ENCODE results near the gene SH3RF3. TPM values are rescaled to one million over a fixed set of nuclear protein-coding genes. Genes with fewer than 3 reads are reported as not detected.

SH3RF3 gene
- total and polyA plus RNA-seq, 10 of the 15 experiments (the other 5 are each of a cell fraction or from before 2014, with no cell fraction given) = 0.08 to 8.8 (median 2.3) TPM

DNA sequence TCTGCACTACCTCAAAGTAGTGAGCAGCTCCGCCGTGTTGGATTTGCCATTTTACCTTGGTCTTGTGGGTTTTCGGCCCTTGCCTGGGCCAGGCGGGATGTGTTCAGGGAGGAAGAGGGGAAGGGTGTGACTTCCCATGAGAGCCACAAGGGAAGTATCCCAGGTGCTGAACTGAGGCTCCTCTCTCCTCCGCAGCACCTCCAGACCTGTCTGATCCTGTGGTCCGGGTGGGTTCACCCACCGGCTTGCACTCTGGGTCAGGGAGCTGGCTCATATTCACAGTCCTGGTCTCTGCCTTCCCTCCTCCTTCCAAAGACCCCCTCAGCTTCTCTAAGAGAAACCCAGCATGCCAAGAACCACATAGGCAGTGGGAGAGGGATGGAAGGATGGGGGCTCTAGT lies 249.0 kb downstream of the SH3RF3 start:
- Histone ChIP-seq H3K27ac (ENCODE audit: control insufficient read depth, insufficient read depth) (no peak overlapping the region), H2AFZ (ENCODE audit: control insufficient read depth, low read depth, low read length) (no peak overlapping the region), H3K4me3 (no peak overlapping the region), H3K4me1 (ENCODE audit: control insufficient read depth, insufficient read depth, low read length) (no peaks in the 10 kb centered on the region), H3K9me3 (replicated peaks; ENCODE audit: control insufficient read depth, insufficient read depth, low read length) (no peaks in the 10 kb centered on the region), H3K4me2 (ENCODE audit: control insufficient read depth, insufficient read depth) (no peak overlapping the region), H3K27me3 (replicated peaks in 1 of 2; ENCODE audit: control insufficient read depth in 2 of 2, insufficient read depth in 2 of 2, low read length in 1 of 2) (no peaks in the 10 kb centered on the region; a peak in 1 of 4 replicates), H3K79me2 (ENCODE audit: control insufficient read depth, insufficient read depth, low read length) (no peaks in the 10 kb centered on the region), H3K36me3 (ENCODE audit: control insufficient read depth in 2 of 2, insufficient read depth in 2 of 2, low read length in 1 of 2) (no peaks in the 10 kb centered on the region; a peak in 2 of 4 replicates), H3K9ac (ENCODE audit: control insufficient read depth, insufficient read depth, low read length) (no peak overlapping the region), H4K20me1 (ENCODE audit: control insufficient read depth, insufficient read depth) (no peaks in the 10 kb centered on the region)
- intact Hi-C loops (cut with micrococcal nuclease; ENCODE audit: unreplicated experiment) (no loop called here), in situ Hi-C loops (cut with MboI) (no loop called here)
- FAIRE-seq (no peak), DNase-seq (ENCODE audit: low read depth, low spot score) (no peak), ATAC-seq (no peak)
- ChIA-PET CTCF (no interaction called here), SMC1A (ENCODE audit: uncharacterized antibody, unreplicated experiment) (interaction anchor here (0.6 kb wide), 1 partner anchor 73 kb away, joined by 3 read pairs; no protein-coding TSS in a partner anchor), POLR2A (no interaction called here), RAD21 (ENCODE audit: unreplicated experiment) (no interaction called here)
- TF ChIP-seq IKZF2 (IDR thresholded peaks at IDR 0.05) = no peak
- TF ChIP-seq SUPT20H (IDR thresholded peaks at IDR 0.05; ENCODE audit: borderline replicate concordance, control insufficient read depth, low read depth, low read length) = no peak
- TF ChIP-seq, protein P1, sequence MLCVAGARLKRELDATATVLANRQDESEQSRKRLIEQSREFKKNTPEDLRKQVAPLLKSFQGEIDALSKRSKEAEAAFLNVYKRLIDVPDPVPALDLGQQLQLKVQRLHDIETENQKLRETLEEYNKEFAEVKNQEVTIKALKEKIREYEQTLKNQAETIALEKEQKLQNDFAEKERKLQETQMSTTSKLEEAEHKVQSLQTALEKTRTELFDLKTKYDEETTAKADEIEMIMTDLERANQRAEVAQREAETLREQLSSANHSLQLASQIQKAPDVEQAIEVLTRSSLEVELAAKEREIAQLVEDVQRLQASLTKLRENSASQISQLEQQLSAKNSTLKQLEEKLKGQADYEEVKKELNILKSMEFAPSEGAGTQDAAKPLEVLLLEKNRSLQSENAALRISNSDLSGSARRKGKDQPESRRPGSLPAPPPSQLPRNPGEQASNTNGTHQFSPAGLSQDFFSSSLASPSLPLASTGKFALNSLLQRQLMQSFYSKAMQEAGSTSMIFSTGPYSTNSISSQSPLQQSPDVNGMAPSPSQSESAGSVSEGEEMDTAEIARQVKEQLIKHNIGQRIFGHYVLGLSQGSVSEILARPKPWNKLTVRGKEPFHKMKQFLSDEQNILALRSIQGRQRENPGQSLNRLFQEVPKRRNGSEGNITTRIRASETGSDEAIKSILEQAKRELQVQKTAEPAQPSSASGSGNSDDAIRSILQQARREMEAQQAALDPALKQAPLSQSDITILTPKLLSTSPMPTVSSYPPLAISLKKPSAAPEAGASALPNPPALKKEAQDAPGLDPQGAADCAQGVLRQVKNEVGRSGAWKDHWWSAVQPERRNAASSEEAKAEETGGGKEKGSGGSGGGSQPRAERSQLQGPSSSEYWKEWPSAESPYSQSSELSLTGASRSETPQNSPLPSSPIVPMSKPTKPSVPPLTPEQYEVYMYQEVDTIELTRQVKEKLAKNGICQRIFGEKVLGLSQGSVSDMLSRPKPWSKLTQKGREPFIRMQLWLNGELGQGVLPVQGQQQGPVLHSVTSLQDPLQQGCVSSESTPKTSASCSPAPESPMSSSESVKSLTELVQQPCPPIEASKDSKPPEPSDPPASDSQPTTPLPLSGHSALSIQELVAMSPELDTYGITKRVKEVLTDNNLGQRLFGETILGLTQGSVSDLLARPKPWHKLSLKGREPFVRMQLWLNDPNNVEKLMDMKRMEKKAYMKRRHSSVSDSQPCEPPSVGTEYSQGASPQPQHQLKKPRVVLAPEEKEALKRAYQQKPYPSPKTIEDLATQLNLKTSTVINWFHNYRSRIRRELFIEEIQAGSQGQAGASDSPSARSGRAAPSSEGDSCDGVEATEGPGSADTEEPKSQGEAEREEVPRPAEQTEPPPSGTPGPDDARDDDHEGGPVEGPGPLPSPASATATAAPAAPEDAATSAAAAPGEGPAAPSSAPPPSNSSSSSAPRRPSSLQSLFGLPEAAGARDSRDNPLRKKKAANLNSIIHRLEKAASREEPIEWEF (IDR thresholded peaks at IDR 0.05; ENCODE audit: insufficient replicate concordance, low read depth, low read length) = no peak
- TF ChIP-seq FOXK2 (IDR thresholded peaks at IDR 0.05) = no peak
- no peak for TF ChIP-seq ZNF622 (IDR thresholded peaks at IDR 0.05)
- TF ChIP-seq HDAC6 (IDR thresholded peaks at IDR 0.05; ENCODE audit: unreplicated experiment) = no peak
- no peak for TF ChIP-seq SP1 (IDR thresholded peaks at IDR 0.05; ENCODE audit: low read depth, low read length)
- TF ChIP-seq, protein P2, sequence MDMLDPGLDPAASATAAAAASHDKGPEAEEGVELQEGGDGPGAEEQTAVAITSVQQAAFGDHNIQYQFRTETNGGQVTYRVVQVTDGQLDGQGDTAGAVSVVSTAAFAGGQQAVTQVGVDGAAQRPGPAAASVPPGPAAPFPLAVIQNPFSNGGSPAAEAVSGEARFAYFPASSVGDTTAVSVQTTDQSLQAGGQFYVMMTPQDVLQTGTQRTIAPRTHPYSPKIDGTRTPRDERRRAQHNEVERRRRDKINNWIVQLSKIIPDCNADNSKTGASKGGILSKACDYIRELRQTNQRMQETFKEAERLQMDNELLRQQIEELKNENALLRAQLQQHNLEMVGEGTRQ (IDR thresholded peaks at IDR 0.05; ENCODE audit: borderline replicate concordance, low read depth, low read length) = no peak
- TF ChIP-seq SREBF2 (IDR thresholded peaks at IDR 0.05; ENCODE audit: low read length) = no peak
- no peak for TF ChIP-seq RCOR1 (conservative IDR thresholded peaks at IDR 0.05; ENCODE audit: low read depth, low read length)
- TF ChIP-seq, protein P3, sequence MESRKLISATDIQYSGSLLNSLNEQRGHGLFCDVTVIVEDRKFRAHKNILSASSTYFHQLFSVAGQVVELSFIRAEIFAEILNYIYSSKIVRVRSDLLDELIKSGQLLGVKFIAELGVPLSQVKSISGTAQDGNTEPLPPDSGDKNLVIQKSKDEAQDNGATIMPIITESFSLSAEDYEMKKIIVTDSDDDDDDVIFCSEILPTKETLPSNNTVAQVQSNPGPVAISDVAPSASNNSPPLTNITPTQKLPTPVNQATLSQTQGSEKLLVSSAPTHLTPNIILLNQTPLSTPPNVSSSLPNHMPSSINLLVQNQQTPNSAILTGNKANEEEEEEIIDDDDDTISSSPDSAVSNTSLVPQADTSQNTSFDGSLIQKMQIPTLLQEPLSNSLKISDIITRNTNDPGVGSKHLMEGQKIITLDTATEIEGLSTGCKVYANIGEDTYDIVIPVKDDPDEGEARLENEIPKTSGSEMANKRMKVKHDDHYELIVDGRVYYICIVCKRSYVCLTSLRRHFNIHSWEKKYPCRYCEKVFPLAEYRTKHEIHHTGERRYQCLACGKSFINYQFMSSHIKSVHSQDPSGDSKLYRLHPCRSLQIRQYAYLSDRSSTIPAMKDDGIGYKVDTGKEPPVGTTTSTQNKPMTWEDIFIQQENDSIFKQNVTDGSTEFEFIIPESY (IDR thresholded peaks at IDR 0.05) = no peak
- TF ChIP-seq SIN3A (IDR thresholded peaks at IDR 0.05; ENCODE audit: low read depth, low read length) = no peak
- no peak for TF ChIP-seq CBX3 (IDR thresholded peaks at IDR 0.05; ENCODE audit: borderline replicate concordance, low read depth)
- TF ChIP-seq CHD1 (IDR thresholded peaks at IDR 0.05; ENCODE audit: low read depth, low read length) = no peak
- TF ChIP-seq TARDBP (IDR thresholded peaks at IDR 0.05; ENCODE audit: borderline replicate concordance) = no peak
- no peak for TF ChIP-seq PAX8 (IDR thresholded peaks at IDR 0.05)
- TF ChIP-seq SRF (IDR thresholded peaks at IDR 0.05; ENCODE audit: low read depth in 2 of 2, low read length in 2 of 2) = no peak
- no peak for TF ChIP-seq KDM1A (IDR thresholded peaks at IDR 0.05; ENCODE audit: borderline replicate concordance)
- WGBS (ENCODE audit: insufficient coverage, insufficient replicate concordance, low lambda C conversion rate, missing lambda C conversion rate) = 47% methylated on average over 7 of the region's 7 CpGs
- no TSS peak for BruUV-seq (replicated peaks)

Measured in GM12878 (cell line).